Stimulated activated memory B cell treated with anti-CD40 and anti-IgM and Interleukin-4, amounts not matched to agents 10 μg/mL and 1 μg/mL and 100 μg/mL, for 72 hours (primary cell): ENCODE measurements around the gene CDH13.

Experiments
- ATAC-seq: fragments of 150-1000 bp; cut with Tn5 transposase; 2 replicates; pipeline ENCODE4 v1.10.0; 2021
- H3K27ac Mint-ChIP-seq: one replicate; pipeline ENCODE4 v1.8.0; 2022; ENCODE audit warnings: mild to moderate bottlenecking, mixed read lengths
- H3K27me3 Mint-ChIP-seq: one replicate; pipeline ENCODE4 v1.8.0; 2022; ENCODE audit warnings: mixed read lengths
- H3K36me3 Mint-ChIP-seq: one replicate; pipeline ENCODE4 v1.8.0; 2022; ENCODE audit warnings: mixed read lengths
- H3K4me1 Mint-ChIP-seq: one replicate; pipeline ENCODE4 v1.8.0; 2022; ENCODE audit warnings: mixed read lengths
- H3K4me3 Mint-ChIP-seq: one replicate; pipeline ENCODE4 v1.8.0; 2022; ENCODE audit warnings: mild to moderate bottlenecking, moderate library complexity, mixed read lengths
- H3K9me3 Mint-ChIP-seq: one replicate; pipeline ENCODE4 v1.8.0; 2022; ENCODE audit warnings: mixed read lengths

CDH13 gene

DNA sequence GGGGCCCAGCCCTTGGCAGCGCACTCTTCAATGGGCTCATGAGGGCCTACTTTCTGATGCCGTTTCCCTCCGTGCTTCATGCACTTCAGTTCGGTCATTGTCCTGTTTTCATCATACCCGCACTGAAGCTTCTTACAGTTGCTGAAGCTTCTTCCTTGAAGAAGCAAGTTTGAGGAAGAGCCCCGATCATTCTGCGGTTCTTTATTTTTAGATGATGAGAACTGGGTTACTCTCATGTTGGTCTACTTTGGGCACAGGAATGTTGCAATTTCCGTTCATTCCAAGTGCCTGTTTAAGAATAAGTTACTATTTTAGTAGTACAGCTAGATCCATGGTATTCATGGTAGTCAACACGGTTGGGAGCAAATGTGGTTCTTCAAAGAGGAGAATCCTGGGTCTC is 593.3 kb downstream of the CDH13 start:
- H3K27me3 Mint-ChIP-seq, result no peaks in the 10 kb centered on the region
- no peaks in the 10 kb centered on the region for H3K36me3 Mint-ChIP-seq
- H3K27ac Mint-ChIP-seq, result no peak overlapping the region
- H3K4me1 Mint-ChIP-seq, result no peaks in the 10 kb centered on the region
- H3K9me3 Mint-ChIP-seq, result peaks cover 3% of the 10 kb centered on the region
- no peak for ATAC-seq
- no peak overlapping the region for H3K4me3 Mint-ChIP-seq

DNA sequence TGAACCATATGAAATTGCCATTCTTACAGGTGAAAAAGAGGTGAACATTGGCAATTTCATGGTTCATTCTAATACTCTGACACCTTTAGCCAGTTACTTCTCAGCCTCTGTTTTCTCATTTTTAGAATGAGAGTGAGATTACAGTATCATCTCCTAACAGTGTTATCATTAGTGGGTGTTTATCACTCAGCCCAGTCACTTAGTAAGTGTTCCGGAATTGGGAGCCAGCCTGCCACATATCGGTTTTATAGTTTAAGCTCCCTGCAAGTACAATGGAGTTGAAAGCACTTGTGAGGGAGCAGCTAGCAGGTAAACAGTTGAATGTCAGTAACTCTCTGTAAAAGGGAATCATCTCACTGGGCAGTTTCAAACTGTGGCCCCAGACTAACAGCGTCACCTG is 597.9 kb downstream of the CDH13 start:
- ATAC-seq, result no peak
- Mint-ChIP-seq H3K9me3 (no peaks in the 10 kb centered on the region), H3K27ac (no peak overlapping the region), H3K4me1 (no peaks in the 10 kb centered on the region), H3K36me3 (no peaks in the 10 kb centered on the region), H3K27me3 (peaks cover 19% of the 10 kb centered on the region), H3K4me3 (no peak overlapping the region)

DNA sequence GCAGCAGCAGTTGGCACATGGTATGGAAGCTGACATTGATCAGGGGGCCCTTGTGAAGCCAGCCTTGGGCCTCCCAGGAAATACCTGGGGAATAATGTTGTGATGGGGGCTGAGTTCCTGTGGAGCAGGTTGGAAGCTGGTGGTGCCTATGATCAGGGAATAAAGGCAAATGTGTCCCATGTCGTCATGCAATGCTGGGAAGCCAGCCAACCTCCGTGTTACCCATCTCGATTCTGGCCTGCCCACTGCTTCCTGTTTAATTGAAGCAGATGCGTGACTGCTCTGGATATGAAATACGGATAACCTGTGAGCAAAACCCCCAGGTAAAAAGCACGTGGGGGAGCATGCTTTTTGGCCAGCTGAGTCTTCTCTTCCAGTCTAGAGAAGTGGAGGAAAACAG is 600.6 kb downstream of the CDH13 start:
- no peaks in the 10 kb centered on the region for H3K9me3 Mint-ChIP-seq
- H3K4me1 Mint-ChIP-seq, result no peaks in the 10 kb centered on the region
- H3K4me3 Mint-ChIP-seq, result no peak overlapping the region
- peaks cover 19% of the 10 kb centered on the region for H3K27me3 Mint-ChIP-seq
- H3K36me3 Mint-ChIP-seq, result no peaks in the 10 kb centered on the region
- H3K27ac Mint-ChIP-seq, result no peak overlapping the region
- no peak for ATAC-seq

DNA sequence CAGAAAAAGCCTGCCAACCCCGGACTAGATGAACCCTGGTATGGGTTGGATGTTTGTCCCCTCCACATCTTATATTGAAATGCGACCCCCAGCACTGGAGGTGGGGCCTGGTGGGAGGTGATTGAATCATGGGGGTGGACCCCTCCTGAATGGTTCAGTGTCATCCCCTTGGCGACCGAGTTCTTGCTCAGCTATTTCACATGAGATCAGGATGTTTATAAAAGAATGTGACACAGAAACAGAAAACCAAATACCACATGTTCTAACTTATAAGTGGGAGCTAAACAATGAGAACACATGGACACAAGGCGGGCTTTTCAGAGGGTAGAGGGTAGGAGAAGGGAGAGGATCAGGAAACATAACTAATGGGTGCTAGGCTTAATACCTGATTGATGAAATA is 605.0 kb downstream of the CDH13 start:
- Mint-ChIP-seq H3K4me1 (no peaks in the 10 kb centered on the region), H3K4me3 (no peak overlapping the region), H3K36me3 (no peaks in the 10 kb centered on the region), H3K9me3 (no peaks in the 10 kb centered on the region), H3K27me3 (peaks cover 14% of the 10 kb centered on the region), H3K27ac (no peak overlapping the region)
- no peak for ATAC-seq

DNA sequence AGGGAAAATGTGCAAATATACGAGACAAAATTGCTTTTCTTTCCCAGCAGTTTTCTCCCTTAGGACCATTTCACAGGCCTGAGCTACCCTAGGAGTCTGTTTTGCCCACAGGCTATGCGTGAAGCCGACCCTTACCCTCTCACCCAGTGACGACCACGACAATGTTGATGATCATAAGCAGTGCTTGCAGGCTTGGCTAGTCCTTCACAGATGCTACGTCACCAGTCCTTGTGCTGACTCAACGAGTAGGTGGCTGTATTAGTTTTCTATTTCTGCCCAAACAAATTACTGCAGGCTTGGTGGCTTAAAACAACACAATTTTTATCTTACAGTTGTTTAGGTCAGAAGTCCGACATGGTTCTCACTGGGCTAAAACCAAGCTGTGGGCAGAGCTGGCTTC is 606.4 kb downstream of the CDH13 start:
- no peaks in the 10 kb centered on the region for H3K36me3 Mint-ChIP-seq
- peaks cover 7% of the 10 kb centered on the region for H3K27me3 Mint-ChIP-seq
- ATAC-seq, result no peak
- H3K27ac Mint-ChIP-seq, result no peak overlapping the region
- H3K4me1 Mint-ChIP-seq, result no peaks in the 10 kb centered on the region
- H3K4me3 Mint-ChIP-seq, result no peak overlapping the region
- H3K9me3 Mint-ChIP-seq, result no peaks in the 10 kb centered on the region

DNA sequence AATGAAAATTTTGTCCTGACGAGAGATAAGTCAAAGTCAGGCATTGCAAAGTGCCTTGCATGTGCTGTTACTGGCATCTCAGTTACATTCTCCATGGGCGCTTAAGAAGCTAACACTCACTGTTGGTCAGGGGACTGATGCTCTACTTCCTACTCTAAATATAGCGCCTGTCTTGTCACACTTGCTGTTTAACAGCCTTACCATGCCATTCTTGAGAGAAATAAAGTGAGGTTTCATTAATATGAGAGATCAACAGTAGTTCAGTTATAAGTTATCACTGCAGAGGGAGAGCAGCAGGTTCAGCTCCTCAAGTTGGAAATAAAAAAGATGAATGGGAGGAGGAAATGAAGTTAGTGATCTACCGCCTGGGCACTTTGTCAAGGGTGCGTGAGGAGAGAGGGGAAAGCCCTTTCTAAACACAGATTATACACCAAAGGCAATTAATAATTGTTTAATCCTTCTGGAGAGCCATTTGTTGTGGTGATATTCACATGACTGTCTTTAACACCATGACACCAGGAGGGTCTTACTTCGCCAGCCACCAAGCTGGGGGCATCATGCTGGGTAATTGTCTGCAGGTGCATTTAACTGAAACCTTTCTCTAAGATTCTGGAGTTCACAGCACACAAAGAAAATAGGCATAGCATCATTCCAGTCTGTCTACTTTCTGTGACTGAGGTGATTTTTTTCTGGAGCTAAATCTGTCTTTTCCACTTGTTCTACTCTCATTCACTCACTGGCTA is 612.4 kb downstream of the CDH13 start:
- H3K27me3 Mint-ChIP-seq, result no peaks in the 10 kb centered on the region
- H3K9me3 Mint-ChIP-seq, result no peaks in the 10 kb centered on the region
- H3K36me3 Mint-ChIP-seq, result no peaks in the 10 kb centered on the region
- no peaks in the 10 kb centered on the region for H3K4me1 Mint-ChIP-seq
- H3K4me3 Mint-ChIP-seq, result no peak overlapping the region
- H3K27ac Mint-ChIP-seq, result no peak overlapping the region
- ATAC-seq, result no peak

DNA sequence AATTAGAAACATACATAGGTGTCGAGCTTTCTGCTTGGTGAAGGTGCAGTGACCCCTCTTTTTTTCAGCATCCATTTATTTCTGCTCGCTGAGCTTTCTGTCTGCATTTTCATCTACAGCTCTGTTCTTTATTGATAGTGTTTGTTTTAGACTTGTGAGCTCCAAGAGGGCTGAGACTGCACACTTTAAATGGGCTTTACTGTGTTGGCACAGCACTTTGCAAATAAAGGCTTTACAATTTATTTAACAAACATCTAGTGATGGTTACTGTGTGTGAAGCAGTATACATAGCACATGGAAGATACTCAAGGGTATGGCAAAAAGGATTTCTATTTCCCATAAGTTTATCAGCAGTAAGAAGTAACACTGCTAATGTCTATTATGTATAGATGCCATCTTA is 617.3 kb downstream of the CDH13 start:
- Mint-ChIP-seq H3K9me3 (no peaks in the 10 kb centered on the region), H3K4me3 (no peak overlapping the region), H3K4me1 (no peaks in the 10 kb centered on the region)

DNA sequence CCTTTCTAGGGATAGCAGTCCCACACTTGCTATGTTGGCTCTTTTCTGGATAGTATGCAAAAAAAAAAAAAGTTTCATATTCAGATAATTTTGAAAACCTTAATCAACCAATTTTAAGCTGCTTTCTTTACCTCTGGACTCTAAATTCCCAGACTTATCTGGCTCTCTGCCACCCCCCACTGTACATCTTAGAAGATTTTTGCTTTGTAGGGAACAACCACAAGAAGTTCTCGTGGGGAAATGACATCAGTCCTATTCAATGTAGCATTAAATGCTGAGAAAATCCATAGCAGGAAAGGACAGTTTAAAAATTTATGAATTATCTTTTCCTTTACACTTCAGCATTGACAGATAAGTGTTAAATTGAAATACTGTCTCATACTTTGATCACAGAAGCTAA is 618.3 kb downstream of the CDH13 start:
- ATAC-seq, result no peak
- peaks cover 5% of the 10 kb centered on the region for H3K27me3 Mint-ChIP-seq
- no peak overlapping the region for H3K4me3 Mint-ChIP-seq
- no peaks in the 10 kb centered on the region for H3K9me3 Mint-ChIP-seq
- H3K27ac Mint-ChIP-seq, result no peak overlapping the region
- H3K36me3 Mint-ChIP-seq, result no peaks in the 10 kb centered on the region
- no peaks in the 10 kb centered on the region for H3K4me1 Mint-ChIP-seq

More for the DNA sequence above, 617.3 kb downstream of the CDH13 start:
- no peaks in the 10 kb centered on the region for H3K36me3 Mint-ChIP-seq
- H3K27me3 Mint-ChIP-seq, result peaks cover 5% of the 10 kb centered on the region
- no peak for ATAC-seq
- no peak overlapping the region for H3K27ac Mint-ChIP-seq

DNA sequence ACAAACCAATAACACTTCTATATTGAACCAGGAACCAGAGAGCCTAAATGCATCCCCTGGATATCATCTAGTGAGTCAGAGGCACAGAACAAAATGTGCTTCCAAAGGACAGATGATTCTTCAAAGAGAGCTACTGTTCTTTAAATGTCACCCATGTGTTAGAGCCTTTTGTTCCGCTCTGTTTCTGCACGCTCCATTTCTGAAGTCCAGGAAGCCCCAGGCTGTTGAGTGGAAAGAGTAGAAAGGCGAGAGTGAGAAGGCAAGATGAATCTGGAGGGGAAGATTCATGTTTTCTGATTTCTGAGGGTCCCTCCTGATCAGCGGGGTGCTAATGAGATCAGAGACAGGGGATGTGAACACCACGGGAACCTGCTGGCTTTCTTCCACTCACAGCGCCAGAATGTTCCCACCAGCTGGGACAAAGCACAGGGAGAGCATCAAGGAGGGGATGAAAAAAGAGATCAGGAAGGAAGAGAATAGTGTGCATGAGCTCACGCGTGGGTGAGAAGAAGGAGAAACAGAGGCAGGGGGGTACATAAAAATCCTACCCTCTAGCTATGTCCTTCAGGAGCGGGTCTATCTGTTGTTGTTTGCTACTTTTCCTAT is 621.1 kb downstream of the CDH13 start:
- Mint-ChIP-seq H3K27me3 (peaks cover 5% of the 10 kb centered on the region), H3K27ac (no peak overlapping the region), H3K4me3 (no peak overlapping the region), H3K36me3 (no peaks in the 10 kb centered on the region), H3K4me1 (no peaks in the 10 kb centered on the region), H3K9me3 (no peaks in the 10 kb centered on the region)
- no peak for ATAC-seq

DNA sequence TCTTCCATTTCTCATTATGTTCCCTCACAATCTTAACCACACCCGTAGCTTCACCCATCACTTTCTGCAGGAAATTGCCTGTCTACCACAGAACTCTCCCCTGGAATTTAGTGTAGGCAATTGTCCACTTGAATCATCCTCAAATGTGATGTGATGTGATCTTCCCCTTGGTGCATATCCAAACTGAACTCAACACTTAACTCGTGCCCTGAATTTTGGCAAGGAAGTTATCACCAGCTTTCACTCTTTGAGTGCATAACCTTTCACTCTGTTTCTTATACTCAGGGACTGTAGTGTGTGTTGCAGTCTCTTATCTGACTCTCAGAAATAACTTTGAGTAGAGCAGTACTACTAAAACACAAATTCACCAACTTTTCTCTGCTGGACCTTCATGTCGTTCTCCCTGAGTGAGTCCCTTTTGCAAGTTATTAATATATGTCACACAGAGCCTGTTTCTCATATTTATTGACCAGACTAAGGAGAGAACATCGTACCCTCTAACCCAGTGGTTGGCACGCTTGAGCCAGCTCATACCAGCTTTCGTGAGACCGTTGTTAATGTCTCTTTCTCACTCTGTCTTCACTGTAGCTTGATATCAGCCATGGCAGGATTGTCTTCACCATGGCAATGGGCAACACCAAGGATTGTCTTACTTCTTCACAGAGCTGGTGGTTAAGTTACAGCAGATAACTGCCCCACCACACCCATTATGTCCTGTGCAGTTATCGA is 622.1 kb downstream of the CDH13 start:
- no peak for ATAC-seq
- H3K36me3 Mint-ChIP-seq, result no peaks in the 10 kb centered on the region
- no peaks in the 10 kb centered on the region for H3K9me3 Mint-ChIP-seq
- H3K27ac Mint-ChIP-seq, result no peak overlapping the region
- no peak overlapping the region for H3K4me3 Mint-ChIP-seq
- H3K27me3 Mint-ChIP-seq, result peaks cover 5% of the 10 kb centered on the region
- H3K4me1 Mint-ChIP-seq, result no peaks in the 10 kb centered on the region

DNA sequence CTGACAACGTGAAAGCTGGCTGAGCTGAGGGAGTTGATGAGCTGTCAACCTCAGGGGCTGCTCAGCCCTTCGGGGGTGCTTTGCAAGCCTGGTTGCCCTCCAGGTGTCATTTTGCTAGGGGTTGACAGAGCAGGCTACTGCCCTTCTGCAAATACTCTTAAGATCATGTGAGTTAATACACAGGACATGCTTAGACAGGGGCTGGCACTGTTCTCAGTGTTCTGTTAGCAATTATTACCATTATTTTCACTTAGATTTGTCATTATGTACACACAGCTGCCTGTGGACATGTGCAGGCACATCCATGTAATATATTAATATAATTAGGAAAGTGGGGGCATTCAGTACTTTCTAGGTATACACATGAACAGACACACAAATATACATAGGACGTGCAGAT is 626.8 kb downstream of the CDH13 start:
- Mint-ChIP-seq H3K27ac (no peak overlapping the region), H3K27me3 (no peaks in the 10 kb centered on the region), H3K4me1 (no peaks in the 10 kb centered on the region), H3K36me3 (no peaks in the 10 kb centered on the region), H3K9me3 (no peaks in the 10 kb centered on the region), H3K4me3 (no peak overlapping the region)
- ATAC-seq, result no peak

DNA sequence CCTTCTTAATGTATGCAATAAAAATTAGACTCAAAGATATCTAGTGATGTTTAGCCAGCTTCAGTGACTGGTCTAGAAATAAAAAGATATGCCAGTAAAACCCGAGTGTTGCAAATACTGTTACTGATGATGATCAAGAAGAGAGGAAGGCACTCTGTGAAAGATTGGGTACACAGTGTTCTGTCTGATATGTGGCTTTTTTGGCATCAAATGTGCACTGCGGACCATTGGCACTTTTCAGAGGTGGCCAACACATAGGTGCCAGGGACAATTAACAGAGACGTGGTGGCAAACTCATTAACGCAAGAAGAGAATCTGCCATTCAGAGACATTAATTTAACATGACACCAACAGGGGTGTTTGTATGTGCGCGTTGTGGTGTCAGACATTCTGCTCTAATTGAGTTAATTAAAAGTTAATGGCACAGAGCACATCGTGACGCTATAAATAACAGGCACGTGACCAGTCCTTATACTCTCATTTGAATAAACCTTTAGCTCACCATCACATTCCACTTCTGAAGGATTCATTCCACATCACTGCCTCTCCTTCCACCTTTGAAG is 631.7 kb downstream of the CDH13 start:
- no peak for ATAC-seq
- peaks cover 10% of the 10 kb centered on the region for H3K27me3 Mint-ChIP-seq

DNA sequence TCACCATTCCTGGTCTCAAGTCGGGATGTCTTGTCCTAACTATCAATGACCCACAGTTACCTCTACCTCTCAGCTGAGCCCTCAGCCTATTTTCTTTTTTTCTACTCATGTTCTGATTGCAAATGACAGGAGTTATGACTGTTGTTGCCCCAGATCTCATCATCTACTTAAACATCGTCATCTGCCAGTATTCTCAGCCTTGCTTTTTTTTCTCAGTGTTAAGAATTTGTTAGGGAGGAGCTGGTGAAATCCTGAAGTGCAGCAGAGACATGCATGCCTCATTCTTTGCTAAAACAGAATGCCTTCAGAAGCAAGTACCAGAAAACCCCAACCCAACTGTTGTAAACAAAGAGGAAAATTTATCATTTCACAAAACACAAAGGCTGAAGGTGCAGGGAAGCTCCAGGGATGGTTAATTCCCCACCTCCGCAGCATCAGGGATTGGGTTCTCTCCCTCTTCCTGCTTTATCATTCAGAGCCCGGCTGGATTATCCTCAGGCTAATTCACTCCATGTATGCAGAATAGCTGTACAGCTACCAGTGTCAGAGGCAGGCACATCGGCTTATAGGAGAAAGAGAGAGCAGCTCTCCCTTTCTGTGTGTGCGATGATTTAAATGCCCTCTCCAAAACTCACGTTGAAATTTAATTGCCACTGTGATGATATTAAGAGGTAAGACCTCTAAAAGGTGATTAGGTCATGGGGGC is 640.2 kb downstream of the CDH13 start:
- no peaks in the 10 kb centered on the region for H3K4me1 Mint-ChIP-seq
- H3K9me3 Mint-ChIP-seq, result no peaks in the 10 kb centered on the region
- peaks cover 21% of the 10 kb centered on the region for H3K27me3 Mint-ChIP-seq
- H3K27ac Mint-ChIP-seq, result no peak overlapping the region
- no peak overlapping the region for H3K4me3 Mint-ChIP-seq
- no peak for ATAC-seq
- no peaks in the 10 kb centered on the region for H3K36me3 Mint-ChIP-seq

More for the DNA sequence above, 631.7 kb downstream of the CDH13 start:
- no peak overlapping the region for H3K27ac Mint-ChIP-seq
- H3K36me3 Mint-ChIP-seq, result no peaks in the 10 kb centered on the region
- H3K4me3 Mint-ChIP-seq, result no peak overlapping the region
- no peaks in the 10 kb centered on the region for H3K9me3 Mint-ChIP-seq
- H3K4me1 Mint-ChIP-seq, result no peaks in the 10 kb centered on the region

DNA sequence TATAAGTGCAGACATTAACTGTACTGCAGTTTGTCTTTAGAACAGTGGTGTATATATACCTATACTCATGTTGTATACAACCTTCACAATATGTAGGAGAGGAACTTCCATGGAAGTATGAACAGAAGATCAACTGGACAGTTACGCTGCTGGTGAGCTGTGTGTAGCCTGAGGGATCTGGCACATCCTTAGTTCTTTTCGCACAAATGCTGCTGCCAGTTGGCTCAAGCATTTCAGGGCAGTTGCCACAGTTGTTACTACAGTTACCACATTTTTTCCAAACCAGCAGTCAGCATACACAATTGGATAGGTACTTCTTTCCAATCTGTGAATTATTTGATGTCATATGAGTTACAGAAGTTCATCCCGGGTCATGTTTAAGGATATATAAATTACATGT is 641.4 kb downstream of the CDH13 start:
- ATAC-seq, result peak; percentile 16
- H3K9me3 Mint-ChIP-seq, result no peaks in the 10 kb centered on the region
- no peak overlapping the region for H3K4me3 Mint-ChIP-seq
- peaks cover 21% of the 10 kb centered on the region for H3K27me3 Mint-ChIP-seq
- H3K4me1 Mint-ChIP-seq, result no peaks in the 10 kb centered on the region
- H3K27ac Mint-ChIP-seq, result no peak overlapping the region
- no peaks in the 10 kb centered on the region for H3K36me3 Mint-ChIP-seq

DNA sequence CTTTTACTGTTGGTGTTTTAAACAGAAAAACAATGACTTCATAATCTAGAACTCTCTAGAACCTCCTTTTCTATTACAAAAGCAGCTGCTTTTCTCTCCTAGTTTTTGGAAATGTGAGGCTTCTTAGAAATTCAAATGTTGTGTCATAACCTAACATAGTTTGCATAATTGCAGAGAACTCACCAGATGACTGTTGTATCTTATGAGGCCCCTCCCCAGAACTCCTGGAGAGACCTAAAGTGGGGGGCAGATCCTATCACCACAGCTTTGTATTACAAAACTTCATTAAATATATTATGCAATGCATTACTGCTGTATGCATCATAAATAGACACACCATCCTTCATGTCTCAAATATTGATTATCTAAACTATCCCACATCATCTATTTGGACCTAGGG is 642.3 kb downstream of the CDH13 start:
- no peak for ATAC-seq
- peaks cover 21% of the 10 kb centered on the region for H3K27me3 Mint-ChIP-seq
- no peaks in the 10 kb centered on the region for H3K36me3 Mint-ChIP-seq
- no peak overlapping the region for H3K4me3 Mint-ChIP-seq
- no peaks in the 10 kb centered on the region for H3K4me1 Mint-ChIP-seq
- no peak overlapping the region for H3K27ac Mint-ChIP-seq
- no peaks in the 10 kb centered on the region for H3K9me3 Mint-ChIP-seq
